Thoracic aorta (tissue), 2 donors: ENCODE measurements around the gene SLC9A5. TPM values are rescaled to one million over a fixed set of nuclear protein-coding genes. Genes with fewer than 3 reads are reported as not detected.

Experiments
- ATAC-seq: fragments of 150-250 bp; one replicate; pipeline ENCODE4 v1.8.0; 2017; ENCODE audit warnings: low read depth; ENCODE audit not compliant: insufficient number of reproducible peaks, low FRiP score
- DNase-seq: peaks from one replicate; pipeline ENCODE4 v3.0.0-alpha.2; 2020; ENCODE audit warnings: low spot score
- H3K27ac ChIP-seq, 2 donors: fragments of 200-600 bp; sonication (generic); 1 replicate in 1 of 2; 2 replicates in 1 of 2; pipeline ENCODE4 v1.5.1; 2016; ENCODE audit warnings: mild to moderate bottlenecking in 2 of 2, moderate library complexity in 2 of 2
- H3K27me3 ChIP-seq: fragments of 200-600 bp; sonication (generic); replicated peaks from 2 replicates; pipeline ENCODE4 v1.6.0; 2016; ENCODE audit warnings: mild to moderate bottlenecking; ENCODE audit not compliant: insufficient read depth
- H3K36me3 ChIP-seq: fragments of 200-600 bp; sonication (generic); one replicate; pipeline ENCODE4 v1.5.1; 2016
- H3K4me1 ChIP-seq, 2 donors: fragments of 200-600 bp; sonication (generic); 1 replicate in 1 of 2; 2 replicates in 1 of 2; pipeline versions ENCODE4 v1.5.1 to v1.6.0; 2016; ENCODE audit warnings: low read depth in 2 of 2, mild to moderate bottlenecking in 1 of 2; ENCODE audit not compliant: control insufficient read depth in 1 of 2
- H3K4me3 ChIP-seq: fragments of 200-600 bp; sonication (generic); 2 replicates; pipeline ENCODE4 v1.5.1; 2016; ENCODE audit warnings: mild to moderate bottlenecking
- H3K9me3 ChIP-seq: fragments of 200-600 bp; sonication (generic); 2 replicates; pipeline ENCODE4 v1.5.1; 2016
- total RNA-seq, 2 donors: library from RNA; depleted of rRNA; stranded (reverse); fragments of >200 nt; gene quantifications; one replicate each; pipeline versions ENCODE4 v1.1.0 to v1.2.3, GENCODE V29; 2016
- TF ChIP-seq, protein P1 (sequence below): fragments of 200-600 bp; sonication (generic); IDR thresholded peaks from one replicate; pipeline ENCODE4 v1.5.1; 2019; ENCODE audit warnings: antibody characterized with exemption

SLC9A5 gene
- total RNA-seq, 2 donors from 2014 or later = 1.4 to 1.8 TPM

DNA sequence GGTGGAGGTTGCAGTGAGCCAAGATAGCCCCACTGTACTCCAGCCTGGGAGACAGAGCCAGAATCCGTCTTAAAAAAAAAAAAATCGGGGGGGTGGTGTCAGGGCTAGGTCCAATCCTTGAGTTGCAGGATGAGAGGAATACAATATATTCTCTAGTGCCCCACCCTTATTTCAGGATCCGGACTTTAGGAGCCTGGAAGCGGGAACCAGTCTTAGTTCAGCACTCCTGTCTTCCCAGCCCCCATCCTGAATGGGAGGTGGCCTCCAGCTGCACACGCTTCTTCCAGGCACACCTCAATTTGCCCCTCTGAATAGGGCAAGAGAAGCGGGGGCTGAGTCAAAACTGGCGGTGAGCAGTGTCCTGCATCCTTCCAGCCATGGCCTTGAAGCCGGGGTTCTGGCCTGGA, 3.1 kb upstream of the SLC9A5 start:
- DNase-seq (no peak), ATAC-seq (no peak)
- peak overlapping the region; percentile 82 for H3K4me3 ChIP-seq
- H3K27ac ChIP-seq = peak overlapping the region; percentile 74 to 84
- no peaks in the 10 kb centered on the region for H3K27me3 ChIP-seq
- H3K9me3 ChIP-seq = no peaks in the 10 kb centered on the region
- TF ChIP-seq, protein P1, sequence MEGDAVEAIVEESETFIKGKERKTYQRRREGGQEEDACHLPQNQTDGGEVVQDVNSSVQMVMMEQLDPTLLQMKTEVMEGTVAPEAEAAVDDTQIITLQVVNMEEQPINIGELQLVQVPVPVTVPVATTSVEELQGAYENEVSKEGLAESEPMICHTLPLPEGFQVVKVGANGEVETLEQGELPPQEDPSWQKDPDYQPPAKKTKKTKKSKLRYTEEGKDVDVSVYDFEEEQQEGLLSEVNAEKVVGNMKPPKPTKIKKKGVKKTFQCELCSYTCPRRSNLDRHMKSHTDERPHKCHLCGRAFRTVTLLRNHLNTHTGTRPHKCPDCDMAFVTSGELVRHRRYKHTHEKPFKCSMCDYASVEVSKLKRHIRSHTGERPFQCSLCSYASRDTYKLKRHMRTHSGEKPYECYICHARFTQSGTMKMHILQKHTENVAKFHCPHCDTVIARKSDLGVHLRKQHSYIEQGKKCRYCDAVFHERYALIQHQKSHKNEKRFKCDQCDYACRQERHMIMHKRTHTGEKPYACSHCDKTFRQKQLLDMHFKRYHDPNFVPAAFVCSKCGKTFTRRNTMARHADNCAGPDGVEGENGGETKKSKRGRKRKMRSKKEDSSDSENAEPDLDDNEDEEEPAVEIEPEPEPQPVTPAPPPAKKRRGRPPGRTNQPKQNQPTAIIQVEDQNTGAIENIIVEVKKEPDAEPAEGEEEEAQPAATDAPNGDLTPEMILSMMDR = no peak
- H3K4me1 ChIP-seq = peaks cover 41 to 56% of the 10 kb centered on the region in 2 donors
- no peaks in the 10 kb centered on the region for H3K36me3 ChIP-seq

DNA sequence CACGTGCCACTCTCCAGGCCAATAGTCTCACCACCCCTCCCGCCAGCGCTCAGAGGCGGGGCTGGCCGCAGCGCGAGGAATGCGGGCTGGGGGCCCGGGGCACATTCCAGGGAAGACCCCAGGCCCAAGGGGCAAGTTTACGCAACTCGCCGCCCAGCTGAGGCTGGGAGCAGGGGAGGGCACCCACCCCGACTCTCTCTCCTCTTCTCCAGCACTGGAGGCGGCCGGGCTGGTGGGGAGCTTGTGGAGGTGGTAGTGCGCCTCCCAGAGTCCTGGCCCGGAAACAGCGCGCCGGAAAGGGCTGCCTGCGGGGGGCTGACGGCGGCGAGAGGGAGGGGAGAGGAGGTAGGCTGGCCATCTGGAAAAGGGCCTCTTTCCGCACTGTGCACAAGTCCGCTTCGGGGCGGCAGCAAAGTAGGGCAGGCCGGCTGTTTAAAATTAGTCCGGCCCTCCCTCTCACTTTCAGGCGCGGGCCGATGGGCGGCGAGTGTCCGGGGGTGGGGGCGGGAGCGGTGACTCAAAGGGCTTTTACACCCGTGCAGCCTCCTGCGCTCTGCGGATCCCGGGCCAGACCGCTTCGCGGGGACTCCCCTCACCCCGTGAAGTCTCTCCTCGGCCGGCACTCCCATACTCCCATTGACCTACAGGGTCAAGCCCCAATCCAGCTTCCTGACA, 2.6 kb upstream of the SLC9A5 start:
- Histone ChIP-seq H3K9me3 (no peaks in the 10 kb centered on the region), H3K4me1 (peaks cover 37 to 52% of the 10 kb centered on the region in 2 donors), H3K4me3 (peak overlapping the region; percentile 82), H3K27me3 (no peaks in the 10 kb centered on the region), H3K36me3 (no peaks in the 10 kb centered on the region), H3K27ac (peak overlapping the region; percentile 74 to 84)
- DNase-seq = no peak
- TF ChIP-seq, protein P1 = peak; percentile 19
- no peak for ATAC-seq

DNA sequence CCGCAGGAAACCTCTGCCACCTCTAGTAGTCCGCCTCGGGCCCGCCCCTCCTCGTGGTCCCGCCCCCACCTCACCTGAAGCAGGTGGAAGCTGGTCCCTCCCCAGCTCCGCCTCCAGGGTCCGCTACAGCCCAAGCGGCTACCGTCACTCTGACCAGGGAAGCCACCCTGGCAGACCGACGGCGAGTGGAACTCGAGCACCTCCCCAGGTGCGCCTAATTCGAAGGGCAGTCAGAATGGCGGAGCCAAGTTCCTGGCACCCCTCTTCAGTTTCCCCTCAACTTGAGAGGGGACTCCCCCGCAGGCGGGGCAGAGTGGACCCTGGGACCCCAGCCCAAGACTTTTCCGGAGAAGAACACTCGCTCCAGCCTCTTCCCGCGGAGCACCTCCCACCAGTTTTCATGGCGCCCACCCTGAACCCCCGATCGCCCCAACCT, 2.0 kb upstream of the SLC9A5 start:
- no peaks in the 10 kb centered on the region for H3K27me3 ChIP-seq
- no peaks in the 10 kb centered on the region for H3K9me3 ChIP-seq
- peak overlapping the region; percentile 74 to 84 for H3K27ac ChIP-seq
- peak overlapping the region; percentile 82 for H3K4me3 ChIP-seq
- DNase-seq = no peak
- no peak for ATAC-seq
- peaks cover 33 to 46% of the 10 kb centered on the region in 2 donors for H3K4me1 ChIP-seq
- H3K36me3 ChIP-seq = no peaks in the 10 kb centered on the region
- TF ChIP-seq, protein P1 = no peak

DNA sequence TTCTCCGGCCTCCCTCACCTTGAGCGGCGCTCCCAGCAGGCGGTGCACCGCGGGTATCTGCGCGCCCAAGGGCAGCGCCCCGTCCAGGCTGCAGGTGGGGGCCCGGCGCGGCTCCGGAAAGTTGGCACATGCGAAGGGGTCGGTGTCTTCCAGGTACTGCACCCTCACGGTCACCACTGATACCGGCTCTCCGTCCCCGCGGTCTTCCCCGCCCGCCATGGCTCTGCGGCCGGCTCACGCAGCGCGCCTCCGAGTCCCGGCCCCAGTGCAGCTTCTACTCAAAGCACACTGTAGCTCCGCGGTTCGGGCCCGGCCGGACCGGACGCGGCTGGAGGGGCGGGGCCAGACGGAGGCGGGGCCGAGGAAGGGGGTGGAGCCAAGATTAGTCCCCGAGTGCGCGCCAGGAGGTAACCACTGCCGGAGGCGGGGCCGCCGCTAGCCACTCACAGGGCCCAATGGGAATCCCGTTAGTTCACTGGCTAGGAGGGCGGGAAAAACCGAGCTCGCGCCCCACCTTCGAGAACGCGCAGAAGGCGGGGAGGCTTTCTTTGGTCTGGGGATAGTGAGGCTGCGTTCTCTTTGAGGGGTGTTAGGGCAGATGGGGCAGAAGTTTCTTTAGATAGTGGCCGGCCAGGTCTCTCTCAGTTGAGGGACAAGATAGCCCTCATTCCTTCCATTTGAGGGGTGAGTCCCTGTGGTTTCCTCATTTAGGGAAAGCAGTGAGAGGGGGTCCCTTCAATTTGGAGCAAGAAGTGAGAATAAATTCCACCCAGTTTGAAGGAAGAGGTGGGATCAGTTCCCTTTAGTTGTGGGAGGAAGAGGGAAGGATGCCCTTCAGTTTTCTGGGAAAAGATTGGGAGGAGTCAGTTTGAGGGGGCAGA, 1.3 kb upstream of the SLC9A5 start, which contains the start of gene FHOD1:
FHOD1 (minus strand) TSS at position 290 of the 881 bp plus-strand sequence; CDS start at position 219, 71 bp downstream.
- TF ChIP-seq, protein P1 = no peak
- DNase-seq (peak; percentile 94), ATAC-seq (peak; percentile 70)

DNA sequence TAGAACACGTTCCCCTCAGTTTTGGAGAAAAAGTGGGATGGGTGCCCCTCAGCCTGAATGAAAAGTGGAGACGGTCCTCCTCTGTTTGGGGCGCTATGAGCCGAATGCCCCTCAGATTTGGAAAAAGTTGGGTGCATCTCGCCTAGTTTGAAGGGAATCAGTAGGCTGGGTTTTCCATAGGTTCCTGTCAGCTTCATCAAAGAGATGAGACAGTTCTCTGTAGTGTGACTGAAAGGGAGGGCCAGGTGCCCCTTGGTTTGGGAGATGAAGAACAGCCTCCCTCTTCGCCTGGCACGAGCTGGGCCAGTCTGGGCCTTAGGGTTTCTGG, 742 bp upstream of the SLC9A5 start:
- H3K4me1 ChIP-seq = peaks cover 33 to 44% of the 10 kb centered on the region in 2 donors
- no peaks in the 10 kb centered on the region for H3K27me3 ChIP-seq
- no peaks in the 10 kb centered on the region for H3K36me3 ChIP-seq
- TF ChIP-seq, protein P1 = no peak
- H3K4me3 ChIP-seq = peak overlapping the region; percentile 82
- H3K27ac ChIP-seq = no peak overlapping the region
- no peaks in the 10 kb centered on the region for H3K9me3 ChIP-seq
- ATAC-seq (no peak), DNase-seq (no peak)

More for the DNA sequence above, 1.3 kb upstream of the SLC9A5 start, which contains the start of gene FHOD1:
- peak within 1 kb of the TSS; percentile 74 to 84 for H3K27ac ChIP-seq
- peaks cover 33 to 44% of the 10 kb centered on the region in 2 donors for H3K4me1 ChIP-seq
- no peaks in the 10 kb centered on the region for H3K36me3 ChIP-seq
- H3K9me3 ChIP-seq = no peaks in the 10 kb centered on the region
- no peaks in the 10 kb centered on the region for H3K27me3 ChIP-seq
- peak within 1 kb of the TSS; percentile 82 for H3K4me3 ChIP-seq
